ENCODE measurements around the gene POLE4. TPM values are rescaled to one million over a fixed set of nuclear protein-coding genes. Genes with fewer than 3 reads are reported as not detected.

The POLE4 gene
- total RNA-seq (26.3 and 26.7 TPM in 2 replicates), polyA plus RNA-seq (28.9 and 35.5 TPM in 2 replicates), polyA minus RNA-seq (ENCODE audit: low replicate concordance) (3.8 and 17.5 TPM in 2 replicates)
- 86.4 and 109 TPM in 2 replicates for polyA plus RNA-seq (2012)

GRCh38 chr2:74958274-74959105, at the start of gene POLE4:
Gene POLE4, plus strand, starts transcription at chr2:74958643. Its CDS starts 37 bp downstream, at chr2:74958680.
- H3K9me3 ChIP-seq (ENCODE audit: control insufficient read depth, insufficient read depth, low read depth, low read length): no peaks in the 10 kb centered on the region
- H2AFZ ChIP-seq (ENCODE audit: low read length): peak within 1 kb of the TSS; percentile 90
- H4K20me1 ChIP-seq (ENCODE audit: control insufficient read depth, extremely low read depth, insufficient read depth, low read length): no peaks in the 10 kb centered on the region
- H3K4me3 ChIP-seq (replicated peaks in 1 of 4; ENCODE audit: control extremely low read depth in 1 of 4, insufficient read depth in 1 of 4, low read depth in 3 of 4, low read length in 4 of 4): peak within 1 kb of the TSS; percentile 58 to 70 (median 64)
- peak within 1 kb of the TSS; percentile 94 for H3K9ac ChIP-seq (ENCODE audit: insufficient read depth, low read length)
- H3K36me3 ChIP-seq (ENCODE audit: control insufficient read depth, insufficient read depth, low read length): no peaks in the 10 kb centered on the region
- TF ChIP-seq, protein P1, sequence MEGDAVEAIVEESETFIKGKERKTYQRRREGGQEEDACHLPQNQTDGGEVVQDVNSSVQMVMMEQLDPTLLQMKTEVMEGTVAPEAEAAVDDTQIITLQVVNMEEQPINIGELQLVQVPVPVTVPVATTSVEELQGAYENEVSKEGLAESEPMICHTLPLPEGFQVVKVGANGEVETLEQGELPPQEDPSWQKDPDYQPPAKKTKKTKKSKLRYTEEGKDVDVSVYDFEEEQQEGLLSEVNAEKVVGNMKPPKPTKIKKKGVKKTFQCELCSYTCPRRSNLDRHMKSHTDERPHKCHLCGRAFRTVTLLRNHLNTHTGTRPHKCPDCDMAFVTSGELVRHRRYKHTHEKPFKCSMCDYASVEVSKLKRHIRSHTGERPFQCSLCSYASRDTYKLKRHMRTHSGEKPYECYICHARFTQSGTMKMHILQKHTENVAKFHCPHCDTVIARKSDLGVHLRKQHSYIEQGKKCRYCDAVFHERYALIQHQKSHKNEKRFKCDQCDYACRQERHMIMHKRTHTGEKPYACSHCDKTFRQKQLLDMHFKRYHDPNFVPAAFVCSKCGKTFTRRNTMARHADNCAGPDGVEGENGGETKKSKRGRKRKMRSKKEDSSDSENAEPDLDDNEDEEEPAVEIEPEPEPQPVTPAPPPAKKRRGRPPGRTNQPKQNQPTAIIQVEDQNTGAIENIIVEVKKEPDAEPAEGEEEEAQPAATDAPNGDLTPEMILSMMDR (conservative IDR thresholded peaks at IDR 0.05 in 1 of 2, IDR thresholded peaks at IDR 0.05 in 1 of 2; ENCODE audit: low read depth in 1 of 2, low read length in 2 of 2): no peak
- TF ChIP-seq EZH2 (IDR thresholded peaks at IDR 0.05; ENCODE audit: low read length, missing control alignments): no peak
- peak within 1 kb of the TSS; percentile 90 for H3K27ac ChIP-seq (ENCODE audit: insufficient read depth, low read length)
- H3K79me2 ChIP-seq (ENCODE audit: control insufficient read depth, insufficient read depth, low read length): no peaks in the 10 kb centered on the region
- peak; percentile 84 to 88 for DNase-seq (ENCODE audit: low read depth in 2 of 2)
- no peaks in the 10 kb centered on the region for H3K27me3 ChIP-seq (ENCODE audit: control insufficient read depth, insufficient read depth, low read length)
- H3K4me2 ChIP-seq (ENCODE audit: extremely low read depth, insufficient read depth, low read length): peak within 1 kb of the TSS; percentile 73
- no peaks in the 10 kb centered on the region for H3K4me1 ChIP-seq (ENCODE audit: control insufficient read depth, extremely low read depth, insufficient read depth, low read length)

DNA sequence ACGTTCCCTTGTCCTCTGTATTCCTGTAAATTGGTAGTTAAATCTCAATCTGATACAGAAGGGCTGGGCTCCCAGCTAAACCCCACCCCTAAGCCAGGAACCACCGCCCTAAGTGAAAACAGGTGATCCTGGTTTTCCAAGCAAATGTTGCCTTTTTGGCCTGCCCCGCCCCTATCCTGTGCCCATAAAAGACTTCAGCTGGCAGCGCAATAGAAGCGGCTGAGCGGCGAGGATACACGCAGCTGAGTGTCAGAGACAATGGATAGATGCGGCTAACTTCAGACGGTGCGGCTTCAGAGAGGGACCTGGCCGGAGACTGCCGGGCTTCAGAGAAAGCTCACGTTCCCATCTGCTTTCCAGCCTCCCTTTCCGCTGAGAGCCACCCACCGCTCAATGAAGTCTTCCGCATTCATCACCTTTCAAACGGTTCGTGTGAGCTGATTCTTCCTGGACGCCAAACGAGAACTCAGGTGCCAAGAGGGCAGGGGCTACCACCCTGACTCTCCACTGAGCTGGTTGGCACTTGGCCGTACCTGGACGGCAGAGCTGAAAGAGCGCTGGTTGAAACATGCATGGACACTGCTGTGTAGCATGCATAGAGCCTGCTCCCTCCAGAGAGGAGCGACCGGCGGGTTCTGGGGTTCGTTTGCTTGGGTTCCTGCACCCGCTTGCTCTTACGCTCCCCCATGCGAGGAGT, 49.5 kb upstream of the POLE4 start:
- Histone ChIP-seq H3K9me3 (ENCODE audit: control insufficient read depth, insufficient read depth, low read depth, low read length) (no peaks in the 10 kb centered on the region), H3K9ac (ENCODE audit: insufficient read depth, low read length) (no peak overlapping the region), H4K20me1 (ENCODE audit: control insufficient read depth, extremely low read depth, insufficient read depth, low read length) (no peaks in the 10 kb centered on the region), H3K79me2 (ENCODE audit: control insufficient read depth, insufficient read depth, low read length) (no peaks in the 10 kb centered on the region), H2AFZ (ENCODE audit: low read length) (peak overlapping the region; percentile 55), H3K4me2 (ENCODE audit: extremely low read depth, insufficient read depth, low read length) (peak overlapping the region; percentile 28), H3K4me1 (ENCODE audit: control insufficient read depth, extremely low read depth, insufficient read depth, low read length) (no peaks in the 10 kb centered on the region), H3K36me3 (ENCODE audit: control insufficient read depth, insufficient read depth, low read length) (no peaks in the 10 kb centered on the region), H3K27ac (ENCODE audit: insufficient read depth, low read length) (no peak overlapping the region), H3K4me3 (replicated peaks in 1 of 4; ENCODE audit: control extremely low read depth in 1 of 4, insufficient read depth in 1 of 4, low read depth in 3 of 4, low read length in 4 of 4) (peak overlapping the region in 3 of 4 experiments; percentile 7 to 34 (median 30)), H3K27me3 (ENCODE audit: control insufficient read depth, insufficient read depth, low read length) (no peaks in the 10 kb centered on the region)
- DNase-seq (ENCODE audit: low read depth in 2 of 2): peak in 1 of 2 donors; percentile 12
- no peak for TF ChIP-seq EZH2 (IDR thresholded peaks at IDR 0.05; ENCODE audit: low read length, missing control alignments)
- TF ChIP-seq, protein P1 (conservative IDR thresholded peaks at IDR 0.05 in 1 of 2, IDR thresholded peaks at IDR 0.05 in 1 of 2; ENCODE audit: low read depth in 1 of 2, low read length in 2 of 2): no peak

GRCh38 chr2:74910245-74910644, 48.2 kb upstream of the POLE4 start:
- DNase-seq (ENCODE audit: low read depth in 2 of 2): no peak
- Histone ChIP-seq H3K27ac (ENCODE audit: insufficient read depth, low read length) (no peak overlapping the region), H3K9ac (ENCODE audit: insufficient read depth, low read length) (no peak overlapping the region), H3K4me3 (replicated peaks in 1 of 4; ENCODE audit: control extremely low read depth in 1 of 4, insufficient read depth in 1 of 4, low read depth in 3 of 4, low read length in 4 of 4) (no peak overlapping the region), H3K27me3 (ENCODE audit: control insufficient read depth, insufficient read depth, low read length) (no peaks in the 10 kb centered on the region), H2AFZ (ENCODE audit: low read length) (no peak overlapping the region), H3K4me2 (ENCODE audit: extremely low read depth, insufficient read depth, low read length) (no peak overlapping the region), H3K4me1 (ENCODE audit: control insufficient read depth, extremely low read depth, insufficient read depth, low read length) (no peaks in the 10 kb centered on the region), H4K20me1 (ENCODE audit: control insufficient read depth, extremely low read depth, insufficient read depth, low read length) (no peaks in the 10 kb centered on the region), H3K79me2 (ENCODE audit: control insufficient read depth, insufficient read depth, low read length) (no peaks in the 10 kb centered on the region), H3K36me3 (ENCODE audit: control insufficient read depth, insufficient read depth, low read length) (no peaks in the 10 kb centered on the region), H3K9me3 (ENCODE audit: control insufficient read depth, insufficient read depth, low read depth, low read length) (no peaks in the 10 kb centered on the region)
- TF ChIP-seq, protein P1 (conservative IDR thresholded peaks at IDR 0.05 in 1 of 2, IDR thresholded peaks at IDR 0.05 in 1 of 2; ENCODE audit: low read depth in 1 of 2, low read length in 2 of 2): no peak
- no peak for TF ChIP-seq EZH2 (IDR thresholded peaks at IDR 0.05; ENCODE audit: low read length, missing control alignments)

Measured in fibroblast of lung (primary cell).